GM12864 (cell line): ENCODE data around the gene C1QC.

Experiments
- DNase-seq: peaks from one replicate; pipeline ENCODE4 v3.0.0-alpha.2; 2011; ENCODE audit warnings: low read depth
- H3K4me3 ChIP-seq: 2 replicates; pipeline ENCODE4 v1.5.1; 2011; ENCODE audit warnings: mild to moderate bottlenecking, low read depth, low read length, control low read depth
- TF ChIP-seq, protein P1 (sequence below): IDR thresholded peaks from 2 replicates; pipeline ENCODE4 v1.5.1; 2011; ENCODE audit warnings: low read depth, mild to moderate bottlenecking, moderate library complexity, low read length, control low read depth, inconsistent platforms; ENCODE audit errors: missing control alignments

The C1QC gene

GRCh38 chr1:22627331-22627730, 16.1 kb upstream of the C1QC start:
- no peak for DNase-seq
- H3K4me3 ChIP-seq = no peak overlapping the region
- TF ChIP-seq, protein P1, sequence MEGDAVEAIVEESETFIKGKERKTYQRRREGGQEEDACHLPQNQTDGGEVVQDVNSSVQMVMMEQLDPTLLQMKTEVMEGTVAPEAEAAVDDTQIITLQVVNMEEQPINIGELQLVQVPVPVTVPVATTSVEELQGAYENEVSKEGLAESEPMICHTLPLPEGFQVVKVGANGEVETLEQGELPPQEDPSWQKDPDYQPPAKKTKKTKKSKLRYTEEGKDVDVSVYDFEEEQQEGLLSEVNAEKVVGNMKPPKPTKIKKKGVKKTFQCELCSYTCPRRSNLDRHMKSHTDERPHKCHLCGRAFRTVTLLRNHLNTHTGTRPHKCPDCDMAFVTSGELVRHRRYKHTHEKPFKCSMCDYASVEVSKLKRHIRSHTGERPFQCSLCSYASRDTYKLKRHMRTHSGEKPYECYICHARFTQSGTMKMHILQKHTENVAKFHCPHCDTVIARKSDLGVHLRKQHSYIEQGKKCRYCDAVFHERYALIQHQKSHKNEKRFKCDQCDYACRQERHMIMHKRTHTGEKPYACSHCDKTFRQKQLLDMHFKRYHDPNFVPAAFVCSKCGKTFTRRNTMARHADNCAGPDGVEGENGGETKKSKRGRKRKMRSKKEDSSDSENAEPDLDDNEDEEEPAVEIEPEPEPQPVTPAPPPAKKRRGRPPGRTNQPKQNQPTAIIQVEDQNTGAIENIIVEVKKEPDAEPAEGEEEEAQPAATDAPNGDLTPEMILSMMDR = no peak

GRCh38 chr1:22628698-22629444, 14.6 kb upstream of the C1QC start:
- TF ChIP-seq, protein P1 = no peak
- no peak for DNase-seq
- no peak overlapping the region for H3K4me3 ChIP-seq

GRCh38 chr1:22629886-22630285, 13.5 kb upstream of the C1QC start:
- H3K4me3 ChIP-seq = no peak overlapping the region
- TF ChIP-seq, protein P1 = no peak
- no peak for DNase-seq

DNA sequence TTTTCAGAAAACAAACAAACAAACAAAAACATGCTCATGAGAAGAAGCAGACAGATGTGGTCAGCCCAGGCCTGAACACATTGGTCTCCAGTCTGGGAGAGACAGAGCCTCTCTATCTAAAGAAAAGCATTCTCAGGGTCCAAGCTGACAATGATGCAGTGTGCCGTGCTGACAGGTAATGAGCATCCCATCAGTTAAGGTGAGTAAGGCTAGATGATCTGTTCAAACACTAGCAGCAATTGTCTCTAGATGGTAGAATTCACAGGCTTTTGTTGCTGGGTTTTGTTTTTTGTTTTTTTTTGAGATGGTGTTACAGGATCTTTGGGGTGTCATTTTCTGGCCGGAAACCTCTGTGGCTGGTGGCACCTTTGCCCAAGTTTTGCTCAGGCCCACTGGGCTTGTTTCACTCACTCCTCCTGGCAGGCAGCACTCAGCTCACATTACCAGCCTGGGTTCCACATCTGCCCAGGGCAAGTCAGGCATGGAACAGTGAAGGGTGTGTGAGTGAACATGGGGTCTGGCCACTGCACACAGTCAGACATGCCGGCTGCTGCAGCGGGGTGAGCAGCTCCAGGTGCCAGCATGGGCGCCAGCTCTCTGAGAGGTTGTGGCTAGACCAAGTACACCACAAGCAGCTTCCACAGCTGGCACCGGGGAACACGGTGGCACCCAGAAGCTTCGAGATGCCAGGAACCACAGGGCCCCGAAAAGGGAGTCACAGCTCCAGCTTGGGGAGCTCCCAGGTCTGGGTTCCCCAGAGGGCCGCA, 9.6 kb upstream of the C1QC start:
- no peak overlapping the region for H3K4me3 ChIP-seq
- TF ChIP-seq, protein P1 = no peak
- DNase-seq = no peak

GRCh38 chr1:22635436-22635835, 8.0 kb upstream of the C1QC start:
- no peak overlapping the region for H3K4me3 ChIP-seq
- DNase-seq = no peak
- TF ChIP-seq, protein P1 = no peak

DNA sequence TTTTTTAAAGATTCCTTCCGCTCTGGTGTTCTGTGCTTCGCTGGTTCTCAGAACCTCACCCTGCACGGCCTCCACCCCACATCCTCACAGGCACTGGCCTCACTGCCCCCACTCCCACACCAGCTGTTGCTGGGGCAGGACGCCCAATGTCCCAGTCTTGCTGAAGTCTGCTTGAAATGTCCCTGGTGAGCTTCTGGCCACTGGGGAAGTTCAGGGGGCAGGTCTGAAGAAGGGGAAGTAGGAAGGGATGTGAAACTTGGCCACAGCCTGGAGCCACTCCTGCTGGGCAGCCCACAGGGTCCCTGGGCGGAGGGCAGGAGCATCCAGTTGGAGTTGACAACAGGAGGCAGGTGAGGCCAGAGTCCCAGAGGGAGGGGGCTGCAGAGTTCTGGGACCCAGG, 7.1 kb upstream of the C1QC start, which contains the start of gene C1QA:
Gene C1QA (plus strand): TSS at position 276 of the 400 bp plus-strand sequence. CDS start 989 bp downstream, outside the sequence.
- TF ChIP-seq, protein P1 = no peak
- no peak within 1 kb of the TSS for H3K4me3 ChIP-seq
- no peak for DNase-seq
